ENCODE data around the gene ROBO4.

DNA sequence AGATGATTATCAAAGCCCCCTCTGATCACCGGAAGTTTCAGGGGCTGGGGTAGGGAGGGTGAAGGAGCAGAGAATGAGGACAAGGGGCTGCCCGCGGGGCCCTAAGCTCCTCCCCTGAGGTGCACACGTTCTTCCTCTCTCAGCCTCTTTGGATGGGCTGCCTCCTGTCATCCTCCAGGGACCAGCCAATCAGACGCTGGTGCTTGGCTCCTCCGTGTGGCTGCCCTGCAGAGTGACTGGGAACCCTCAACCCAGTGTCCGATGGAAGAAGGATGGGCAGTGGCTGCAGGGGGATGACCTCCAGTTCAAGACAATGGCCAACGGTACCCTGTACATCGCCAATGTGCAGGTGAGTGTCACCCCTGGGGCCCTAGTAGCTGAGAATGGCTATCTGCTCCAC is 24.9 kb downstream of the ROBO4 start:
- TF ChIP-seq, protein P1, sequence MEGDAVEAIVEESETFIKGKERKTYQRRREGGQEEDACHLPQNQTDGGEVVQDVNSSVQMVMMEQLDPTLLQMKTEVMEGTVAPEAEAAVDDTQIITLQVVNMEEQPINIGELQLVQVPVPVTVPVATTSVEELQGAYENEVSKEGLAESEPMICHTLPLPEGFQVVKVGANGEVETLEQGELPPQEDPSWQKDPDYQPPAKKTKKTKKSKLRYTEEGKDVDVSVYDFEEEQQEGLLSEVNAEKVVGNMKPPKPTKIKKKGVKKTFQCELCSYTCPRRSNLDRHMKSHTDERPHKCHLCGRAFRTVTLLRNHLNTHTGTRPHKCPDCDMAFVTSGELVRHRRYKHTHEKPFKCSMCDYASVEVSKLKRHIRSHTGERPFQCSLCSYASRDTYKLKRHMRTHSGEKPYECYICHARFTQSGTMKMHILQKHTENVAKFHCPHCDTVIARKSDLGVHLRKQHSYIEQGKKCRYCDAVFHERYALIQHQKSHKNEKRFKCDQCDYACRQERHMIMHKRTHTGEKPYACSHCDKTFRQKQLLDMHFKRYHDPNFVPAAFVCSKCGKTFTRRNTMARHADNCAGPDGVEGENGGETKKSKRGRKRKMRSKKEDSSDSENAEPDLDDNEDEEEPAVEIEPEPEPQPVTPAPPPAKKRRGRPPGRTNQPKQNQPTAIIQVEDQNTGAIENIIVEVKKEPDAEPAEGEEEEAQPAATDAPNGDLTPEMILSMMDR (IDR thresholded peaks at IDR 0.05) = no peak
- no peak for TF ChIP-seq POLR2AphosphoS5 (IDR thresholded peaks at IDR 0.05)
- no peak for TF ChIP-seq POLR2A (IDR thresholded peaks at IDR 0.05)

All from breast epithelium (tissue), 3 donors.